ENCODE measurements around the gene HAND1.

DNA sequence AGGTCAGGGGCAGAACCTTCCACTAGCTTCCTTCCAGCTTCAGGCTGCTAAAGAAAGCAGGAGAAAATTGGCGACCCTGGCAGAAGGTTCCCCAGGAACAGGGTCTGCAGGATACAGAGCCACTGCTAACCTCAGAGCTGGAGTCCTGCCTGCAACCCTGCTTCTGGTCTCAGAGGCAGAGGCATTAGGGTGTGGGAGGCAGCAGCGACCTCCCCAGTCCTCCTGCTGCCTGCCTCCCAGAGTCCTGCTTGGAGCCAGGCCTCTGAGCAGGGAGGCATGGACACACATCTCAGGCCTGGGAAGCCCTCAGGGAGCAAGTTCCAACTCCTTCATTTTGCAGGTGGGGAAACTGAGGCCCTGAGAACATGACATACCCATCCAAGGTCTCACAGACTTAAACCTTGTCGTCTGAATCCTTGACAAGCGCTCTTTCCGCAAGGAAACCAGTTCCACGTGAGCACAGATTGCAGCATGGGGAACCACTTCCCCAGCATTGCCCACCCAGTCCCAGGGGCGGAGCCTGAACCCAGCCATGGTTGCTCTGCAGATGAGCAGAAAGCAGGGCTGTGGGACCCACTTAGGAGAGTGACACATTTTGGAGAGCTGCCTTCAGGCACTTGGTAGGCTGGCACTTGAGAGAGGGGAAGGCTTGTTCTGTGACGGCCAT lies 28.2 kb upstream of the HAND1 start:
- TF ChIP-seq CTCF (IDR thresholded peaks at IDR 0.05): no peak
- no peak for TF ChIP-seq POLR2A (IDR thresholded peaks at IDR 0.05)
- TF ChIP-seq POLR2AphosphoS5 (IDR thresholded peaks at IDR 0.05; ENCODE audit: insufficient read depth in 1 of 2, low read depth in 1 of 2): no peak
